Activated B cell treated with CpG ODN at 0.5 μM for 24 hours (primary cell): Measurements from ENCODE around the gene BCKDK. TPM values are rescaled to one million over a fixed set of nuclear protein-coding genes. Genes with fewer than 3 reads are reported as not detected.

Experiments
- ATAC-seq: fragments of 200-7000 bp; cut with Tn5 transposase; one replicate; pipeline ENCODE4 v1.10.0; 2021; ENCODE audit warnings: low read depth, mild to moderate bottlenecking, moderate library complexity
- CTCF ChIA-PET: fragments of 350-600 bp; sonication (Branson Sonifier 250); formaldehyde crosslinking; loops from one replicate; lab custom pipeline; 2021; ENCODE audit warnings: antibody characterized with exemption; lab: Charles Lee
- POLR2A ChIA-PET: fragments of 350-600 bp; sonication (Branson Sonifier 250); formaldehyde crosslinking; loops from one replicate; lab custom pipeline; 2021; ENCODE audit warnings: antibody characterized with exemption; lab: Charles Lee
- DNase-seq: peaks from one replicate; pipeline ENCODE4 v3.0.0; 2022
- H3K27ac Mint-ChIP-seq: one replicate; pipeline ENCODE4 v1.8.0; 2020; ENCODE audit warnings: mixed read lengths
- H3K27me3 Mint-ChIP-seq: one replicate; pipeline ENCODE4 v1.8.0; 2021; ENCODE audit warnings: mixed read lengths
- H3K36me3 Mint-ChIP-seq: one replicate; pipeline ENCODE4 v1.8.0; 2021; ENCODE audit warnings: low read depth, mixed read lengths
- H3K4me1 Mint-ChIP-seq: one replicate; pipeline ENCODE4 v1.8.0; 2021; ENCODE audit warnings: mixed read lengths
- H3K4me3 Mint-ChIP-seq: one replicate; pipeline ENCODE4 v1.8.0; 2020; ENCODE audit warnings: mild to moderate bottlenecking, mixed read lengths
- H3K9me3 Mint-ChIP-seq: one replicate; pipeline ENCODE4 v1.8.0; 2020; ENCODE audit warnings: mixed read lengths
- intact Hi-C: fragments of 100-400 bp; cut with micrococcal nuclease; formaldehyde crosslinking; loops from one replicate; pipeline ENCODE4 v1.15.1; 2024
- total RNA-seq: library from RNA; stranded (reverse); gene quantifications from 2 replicates; pipeline ENCODE4 v1.2.3, GENCODE V29; 2022
- TF ChIP-seq, protein P1 (sequence below): fragments of 200-600 bp; IDR thresholded peaks from one replicate; pipeline ENCODE4 v1.8.0; 2022; ENCODE audit warnings: antibody characterized with exemption, mild to moderate bottlenecking

The BCKDK gene
- total RNA-seq, 1 donor from 2014 or later = 27.3 TPM

GRCh38 chr16:31089199-31089598, 19.0 kb upstream of the BCKDK start:
- Mint-ChIP-seq H3K9me3 (no peaks in the 10 kb centered on the region), H3K4me3 (no peak overlapping the region), H3K27ac (no peak overlapping the region), H3K27me3 (no peaks in the 10 kb centered on the region), H3K4me1 (peaks cover 7% of the 10 kb centered on the region), H3K36me3 (peaks cover 28% of the 10 kb centered on the region)
- ATAC-seq = no peak
- ChIA-PET POLR2A (no interaction called here), CTCF (no interaction called here)
- no peak for DNase-seq
- intact Hi-C loops = no loop called here
- TF ChIP-seq, protein P1, sequence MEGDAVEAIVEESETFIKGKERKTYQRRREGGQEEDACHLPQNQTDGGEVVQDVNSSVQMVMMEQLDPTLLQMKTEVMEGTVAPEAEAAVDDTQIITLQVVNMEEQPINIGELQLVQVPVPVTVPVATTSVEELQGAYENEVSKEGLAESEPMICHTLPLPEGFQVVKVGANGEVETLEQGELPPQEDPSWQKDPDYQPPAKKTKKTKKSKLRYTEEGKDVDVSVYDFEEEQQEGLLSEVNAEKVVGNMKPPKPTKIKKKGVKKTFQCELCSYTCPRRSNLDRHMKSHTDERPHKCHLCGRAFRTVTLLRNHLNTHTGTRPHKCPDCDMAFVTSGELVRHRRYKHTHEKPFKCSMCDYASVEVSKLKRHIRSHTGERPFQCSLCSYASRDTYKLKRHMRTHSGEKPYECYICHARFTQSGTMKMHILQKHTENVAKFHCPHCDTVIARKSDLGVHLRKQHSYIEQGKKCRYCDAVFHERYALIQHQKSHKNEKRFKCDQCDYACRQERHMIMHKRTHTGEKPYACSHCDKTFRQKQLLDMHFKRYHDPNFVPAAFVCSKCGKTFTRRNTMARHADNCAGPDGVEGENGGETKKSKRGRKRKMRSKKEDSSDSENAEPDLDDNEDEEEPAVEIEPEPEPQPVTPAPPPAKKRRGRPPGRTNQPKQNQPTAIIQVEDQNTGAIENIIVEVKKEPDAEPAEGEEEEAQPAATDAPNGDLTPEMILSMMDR = no peak

- H3K27me3 Mint-ChIP-seq = no peaks in the 10 kb centered on the region
- ATAC-seq = no peak
- H3K4me1 Mint-ChIP-seq = peaks cover 20% of the 10 kb centered on the region
- H3K4me3 Mint-ChIP-seq = no peak overlapping the region
- ChIA-PET POLR2A (interaction anchor here (1.1 kb wide), 1 partner anchor 17 kb away, joined by 3 read pairs; the partner anchor contains the start of gene ZNF668), CTCF (no interaction called here)
- intact Hi-C loops = no loop called here
- H3K9me3 Mint-ChIP-seq = no peaks in the 10 kb centered on the region
- H3K36me3 Mint-ChIP-seq = peaks cover 25% of the 10 kb centered on the region
- H3K27ac Mint-ChIP-seq = no peak overlapping the region
- DNase-seq = no peak
- TF ChIP-seq, protein P1 = no peak
Observed at GRCh38 chr16:31090540-31090939, 17.6 kb upstream of the BCKDK start.

DNA sequence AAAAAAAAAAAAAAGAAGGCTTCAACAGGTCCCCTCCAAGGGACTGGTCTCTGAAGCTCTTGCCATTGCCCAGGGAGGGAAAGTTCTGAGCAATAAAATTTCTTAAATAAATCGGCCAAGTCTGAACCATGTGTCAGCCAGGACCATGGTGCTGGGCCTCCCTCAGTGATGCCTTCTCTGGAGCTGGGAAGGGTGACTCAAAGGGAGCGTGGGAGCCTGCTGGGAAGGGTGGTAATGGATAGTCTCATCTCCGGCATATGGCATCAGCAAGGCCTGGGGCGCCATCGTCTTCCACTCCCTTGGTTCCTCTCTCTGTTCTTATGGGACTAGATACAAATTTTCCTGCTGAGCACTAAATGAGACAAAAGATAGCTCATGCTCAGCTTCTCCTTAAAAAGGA, 15.9 kb upstream of the BCKDK start:
- peaks cover 25% of the 10 kb centered on the region for H3K4me1 Mint-ChIP-seq
- TF ChIP-seq, protein P1 = no peak
- intact Hi-C loops = no loop called here
- ChIA-PET POLR2A (interaction anchor here (1.0 to 4.6 kb wide), 6 partner anchors 16 to 88 kb away, joined by 3 to 39 read pairs (median 7); partner anchors contain the start of genes FUS, KAT8, ZNF646 and ZNF668), CTCF (no interaction called here)
- H3K9me3 Mint-ChIP-seq = no peaks in the 10 kb centered on the region
- DNase-seq (no peak), ATAC-seq (no peak)
- no peaks in the 10 kb centered on the region for H3K27me3 Mint-ChIP-seq
- peak overlapping the region; percentile 19 for H3K27ac Mint-ChIP-seq
- H3K36me3 Mint-ChIP-seq = peaks cover 19% of the 10 kb centered on the region
- no peak overlapping the region for H3K4me3 Mint-ChIP-seq

DNA sequence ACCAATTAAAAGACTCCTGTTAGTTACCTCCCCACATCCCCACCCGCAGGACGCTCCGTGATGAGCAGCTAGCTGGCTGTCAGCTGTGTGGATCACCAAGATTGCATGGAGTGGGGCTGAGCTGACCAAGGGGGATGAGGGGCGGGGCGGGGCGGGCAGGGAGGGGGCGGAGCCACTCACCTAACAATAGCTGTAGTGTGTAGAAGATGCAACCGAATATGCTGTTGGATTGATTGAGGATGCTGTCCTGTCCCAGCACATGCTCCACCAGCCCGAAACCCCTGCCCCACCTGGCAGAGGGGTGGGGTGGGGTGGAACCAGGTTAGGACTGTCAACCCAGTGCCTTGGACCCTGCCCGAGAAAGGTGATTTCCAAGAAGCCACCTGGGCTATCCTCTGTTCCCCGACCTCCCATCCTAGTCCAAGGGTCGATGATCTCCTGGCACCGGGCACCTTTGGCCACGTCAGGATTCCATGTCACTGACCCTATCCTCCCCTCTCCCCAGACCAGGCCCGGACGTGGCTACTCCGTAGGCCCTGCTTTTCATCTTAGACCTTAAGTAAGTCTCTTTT, 15.0 kb upstream of the BCKDK start:
- H3K27ac Mint-ChIP-seq = peak overlapping the region; percentile 35
- TF ChIP-seq, protein P1 = no peak
- ATAC-seq = no peak
- peak overlapping the region; percentile 46 for H3K4me3 Mint-ChIP-seq
- ChIA-PET POLR2A (interaction anchor here (1.2 to 4.6 kb wide), 5 partner anchors 9 to 87 kb away, joined by 5 to 39 read pairs (median 8); partner anchors contain the start of genes FUS, KAT8, ZNF646 and ZNF668), CTCF (interaction anchor here (1.5 kb wide), 1 partner anchor 49 kb away, joined by 4 read pairs; no protein-coding TSS in a partner anchor)
- H3K36me3 Mint-ChIP-seq = peaks cover 19% of the 10 kb centered on the region
- peaks cover 25% of the 10 kb centered on the region for H3K4me1 Mint-ChIP-seq
- H3K9me3 Mint-ChIP-seq = no peaks in the 10 kb centered on the region
- intact Hi-C loops = no loop called here
- no peak for DNase-seq
- H3K27me3 Mint-ChIP-seq = no peaks in the 10 kb centered on the region

DNA sequence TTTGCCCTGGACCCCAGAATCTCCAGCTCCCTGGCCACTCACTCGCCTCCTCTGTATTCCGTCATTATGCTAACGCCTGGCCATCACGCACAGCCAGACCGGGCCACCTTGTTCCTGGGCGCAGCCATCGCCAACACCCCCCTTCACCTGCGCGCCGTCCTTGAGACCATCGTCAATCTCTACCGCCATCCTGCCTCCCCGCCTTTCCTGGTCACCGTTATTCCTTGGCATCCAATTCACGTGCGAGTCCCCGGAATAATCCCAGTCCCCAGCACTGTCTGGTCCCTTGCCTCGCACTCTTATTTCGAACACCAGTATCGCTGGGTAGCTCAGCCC, 14.1 kb upstream of the BCKDK start:
- Mint-ChIP-seq H3K27ac (peak overlapping the region; percentile 93), H3K36me3 (peaks cover 19% of the 10 kb centered on the region), H3K27me3 (no peaks in the 10 kb centered on the region), H3K9me3 (no peaks in the 10 kb centered on the region), H3K4me3 (peak overlapping the region; percentile 95), H3K4me1 (peaks cover 25% of the 10 kb centered on the region)
- intact Hi-C loops = loop anchor here (1.0 to 2.0 kb wide), 5 partner anchors 20 to 349 kb away; partner anchors contain the start of genes KAT8, STX4, ZNF646 and ZNF668
- ChIA-PET CTCF (interaction anchor here (0.5 to 1.5 kb wide), 2 partner anchors 48 to 93 kb away, joined by 3 to 4 read pairs; no protein-coding TSS in a partner anchor), POLR2A (interaction anchor here (0.9 to 4.6 kb wide), 7 partner anchors 10 to 780 kb away, joined by 3 to 39 read pairs (median 9); partner anchors contain the start of genes FUS, KAT8, ZNF267 and ZNF646)
- no peak for DNase-seq
- ATAC-seq = no peak
- TF ChIP-seq, protein P1 = no peak
